GM23338 (cell line): ENCODE measurements around the gene XXYLT1. TPM values are rescaled to one million over a fixed set of nuclear protein-coding genes. Genes with fewer than 3 reads are reported as not detected.

Source experiments
- ATAC-seq: fragments of 200-7000 bp; cut with Tn5 transposase; 3 replicates; pipeline ENCODE4 v1.9.1; 2020
- DNase-seq: peaks from one replicate; pipeline ENCODE4 v3.0.0-alpha.2; 2015; ENCODE audit warnings: low spot score
- H2AFZ ChIP-seq: fragments of 200-600 bp; sonication (generic); 2 replicates; pipeline ENCODE4 v1.8.0; 2016; ENCODE audit warnings: antibody characterized with exemption, mild to moderate bottlenecking, moderate library complexity
- H3F3A ChIP-seq: fragments of 200-600 bp; sonication (generic); replicated peaks from 2 replicates; pipeline ENCODE4 v1.8.0; 2017; ENCODE audit warnings: antibody characterized with exemption, mixed run types, low read depth
- H3K27ac ChIP-seq: fragments of 200-600 bp; sonication (generic); 2 replicates; pipeline ENCODE4 v1.6.1; 2016; ENCODE audit warnings: low read depth
- H3K27me3 ChIP-seq: fragments of 200-600 bp; sonication (generic); 2 replicates; pipeline ENCODE4 v1.8.0; 2016; ENCODE audit warnings: mild to moderate bottlenecking, mixed run types, moderate library complexity; ENCODE audit not compliant: insufficient read depth
- H3K36me3 ChIP-seq: fragments of 200-600 bp; sonication (generic); 2 replicates; pipeline ENCODE4 v1.8.0; 2016; ENCODE audit warnings: mild to moderate bottlenecking; ENCODE audit not compliant: insufficient read depth
- H3K4me1 ChIP-seq: fragments of 200-600 bp; sonication (generic); 2 replicates; pipeline ENCODE4 v1.8.0; 2016; ENCODE audit warnings: mild to moderate bottlenecking, moderate library complexity; ENCODE audit not compliant: insufficient read depth
- H3K4me2 ChIP-seq: fragments of 200-600 bp; sonication (generic); 2 replicates; pipeline ENCODE4 v1.7.1; 2017; ENCODE audit warnings: mixed run types
- H3K4me3 ChIP-seq: fragments of 200-600 bp; sonication (generic); 2 replicates; pipeline ENCODE4 v1.6.1; 2016; ENCODE audit warnings: mixed run types
- H3K79me2 ChIP-seq: fragments of 200-600 bp; sonication (generic); replicated peaks from 2 replicates; pipeline ENCODE4 v1.8.0; 2017; ENCODE audit warnings: mild to moderate bottlenecking; ENCODE audit not compliant: insufficient read depth
- H3K9me2 ChIP-seq: fragments of 200-600 bp; sonication (generic); 2 replicates; pipeline ENCODE4 v1.8.0; 2017; ENCODE audit not compliant: insufficient read depth
- H4K20me1 ChIP-seq: fragments of 200-600 bp; sonication (generic); replicated peaks from 2 replicates; pipeline ENCODE4 v1.8.0; 2017; ENCODE audit warnings: mild to moderate bottlenecking; ENCODE audit not compliant: insufficient read depth
- H3K27ac Mint-ChIP-seq: 2 replicates; pipeline ENCODE4 v1.8.0; 2020; ENCODE audit warnings: inconsistent platforms, mild to moderate bottlenecking, moderate library complexity, mixed read lengths
- H3K27me3 Mint-ChIP-seq: 3 replicates; pipeline ENCODE4 v1.8.0; 2022; ENCODE audit warnings: low read depth, mild to moderate bottlenecking, moderate library complexity, mixed read lengths, inconsistent platforms; ENCODE audit not compliant: insufficient read depth, poor library complexity
- H3K36me3 Mint-ChIP-seq: 3 replicates; pipeline ENCODE4 v1.8.0; 2021; ENCODE audit warnings: low read depth, mild to moderate bottlenecking, inconsistent platforms, moderate library complexity, mixed read lengths
- H3K4me1 Mint-ChIP-seq: 3 replicates; pipeline ENCODE4 v1.8.0; 2020; ENCODE audit warnings: mild to moderate bottlenecking, inconsistent platforms, mixed read lengths
- H3K4me3 Mint-ChIP-seq: 3 replicates; pipeline ENCODE4 v1.8.0; 2021; ENCODE audit warnings: moderate library complexity, mild to moderate bottlenecking, inconsistent platforms, mixed read lengths
- H3K9me3 Mint-ChIP-seq: 3 replicates; pipeline ENCODE4 v1.8.0; 2020; ENCODE audit warnings: moderate library complexity, mild to moderate bottlenecking, inconsistent platforms, mixed read lengths
- CREB1 ChIP-seq: fragments of 250-450 bp; sonication (Bioruptor Pico); IDR thresholded peaks from 2 replicates; pipeline ENCODE4 v1.5.0; 2020; ENCODE audit warnings: low read depth, mild to moderate bottlenecking, moderate library complexity
- ETS1 ChIP-seq: IDR thresholded peaks from 2 replicates; pipeline ENCODE4 v1.6.1; 2016; ENCODE audit warnings: antibody characterized with exemption
- EZH2 ChIP-seq: fragments of 200-600 bp; sonication (generic); IDR thresholded peaks from one replicate; pipeline ENCODE4 v1.8.0; 2017; ENCODE audit warnings: antibody characterized with exemption, mild to moderate bottlenecking, low read depth; ENCODE audit not compliant: unreplicated experiment
- JUNB ChIP-seq: IDR thresholded peaks from one replicate; pipeline ENCODE4 v1.6.1; 2016; ENCODE audit warnings: antibody characterized with exemption; ENCODE audit not compliant: unreplicated experiment
- NANOG ChIP-seq: IDR thresholded peaks from 2 replicates; pipeline ENCODE4 v1.6.1; 2016; ENCODE audit warnings: antibody characterized with exemption, borderline replicate concordance
- REST ChIP-seq: IDR thresholded peaks from one replicate; pipeline ENCODE4 v1.6.1; 2018; ENCODE audit warnings: antibody characterized with exemption; ENCODE audit not compliant: unreplicated experiment
- STAT1 ChIP-seq: IDR thresholded peaks from one replicate; pipeline ENCODE4 v1.6.1; 2016; ENCODE audit warnings: antibody characterized with exemption; ENCODE audit not compliant: unreplicated experiment
- polyA plus RNA-seq: library from polyadenylated mRNA; unstranded; fragments of >200 nt; fragmentation: Nextera tagmentation; extraction: Ambion mirVana; gene quantifications from 2 replicates; pipeline ENCODE4 v1.2.1, GENCODE V29; 2016
- total RNA-seq: library from RNA; depleted of rRNA; stranded (reverse); fragments of >200 nt; shearing (Covaris generic); gene quantifications from 2 replicates; pipeline ENCODE4 v1.2.3, GENCODE V29; 2014

XXYLT1 gene
- total and polyA plus RNA-seq, 2 experiments from 2014 or later, result 13.5 to 34.8 TPM

GRCh38 chr3:195179776-195180489 is 91.0 kb downstream of the XXYLT1 start (continued):
- no peak for TF ChIP-seq REST
- TF ChIP-seq CREB1 (CRISPR knock-in tag), result no peak
- no peak for TF ChIP-seq JUNB
- no peak for TF ChIP-seq STAT1
- TF ChIP-seq NANOG, result no peak
- no peak for TF ChIP-seq EZH2
- no peak for TF ChIP-seq ETS1

- Mint-ChIP-seq H3K9me3 (no peaks in the 10 kb centered on the region), H3K27me3 (peaks cover 8% of the 10 kb centered on the region), H3K27ac (no peak overlapping the region), H3K4me3 (no peak overlapping the region), H3K36me3 (peaks cover 18% of the 10 kb centered on the region), H3K4me1 (peaks cover 46% of the 10 kb centered on the region)
- Histone ChIP-seq H3K27ac (no peak overlapping the region), H3K36me3 (no peaks in the 10 kb centered on the region), H3K4me1 (peaks cover 16% of the 10 kb centered on the region; the same call in 1 of the 2 replicates), H3K4me3 (no peak overlapping the region), H4K20me1 (no peaks in the 10 kb centered on the region), H3K9me2 (no peaks in the 10 kb centered on the region), H3K27me3 (no peaks in the 10 kb centered on the region), H3K4me2 (no peak overlapping the region), H2AFZ (no peak overlapping the region), H3K79me2 (peaks cover 15% of the 10 kb centered on the region; the same call in 1 of the 2 replicates), H3F3A (no peaks in the 10 kb centered on the region)
- ATAC-seq (no peak), DNase-seq (no peak)
- TF ChIP-seq JUNB, result no peak
- TF ChIP-seq ETS1, result no peak
Observed at GRCh38 chr3:195178124-195178910, 92.6 kb downstream of the XXYLT1 start.
